DMS153 treated with DMSO at 0.1 percent for 48 hours (cell line): ENCODE results near the gene MACF1.
A peak's percentile ranks its signal among the peaks of the same experiment; 100 is the strongest.
"Not testable (repeated sequence)": the region's sequence is repeated elsewhere in the genome, so short reads cannot be mapped to it uniquely, and the experiment has no call there.

Source experiments
- DNase-seq: peaks from one replicate; lab custom pipeline; 2025; ENCODE audit not compliant: unreplicated experiment; lab: John Stamatoyannopoulos, UW

The MACF1 gene, protein sequence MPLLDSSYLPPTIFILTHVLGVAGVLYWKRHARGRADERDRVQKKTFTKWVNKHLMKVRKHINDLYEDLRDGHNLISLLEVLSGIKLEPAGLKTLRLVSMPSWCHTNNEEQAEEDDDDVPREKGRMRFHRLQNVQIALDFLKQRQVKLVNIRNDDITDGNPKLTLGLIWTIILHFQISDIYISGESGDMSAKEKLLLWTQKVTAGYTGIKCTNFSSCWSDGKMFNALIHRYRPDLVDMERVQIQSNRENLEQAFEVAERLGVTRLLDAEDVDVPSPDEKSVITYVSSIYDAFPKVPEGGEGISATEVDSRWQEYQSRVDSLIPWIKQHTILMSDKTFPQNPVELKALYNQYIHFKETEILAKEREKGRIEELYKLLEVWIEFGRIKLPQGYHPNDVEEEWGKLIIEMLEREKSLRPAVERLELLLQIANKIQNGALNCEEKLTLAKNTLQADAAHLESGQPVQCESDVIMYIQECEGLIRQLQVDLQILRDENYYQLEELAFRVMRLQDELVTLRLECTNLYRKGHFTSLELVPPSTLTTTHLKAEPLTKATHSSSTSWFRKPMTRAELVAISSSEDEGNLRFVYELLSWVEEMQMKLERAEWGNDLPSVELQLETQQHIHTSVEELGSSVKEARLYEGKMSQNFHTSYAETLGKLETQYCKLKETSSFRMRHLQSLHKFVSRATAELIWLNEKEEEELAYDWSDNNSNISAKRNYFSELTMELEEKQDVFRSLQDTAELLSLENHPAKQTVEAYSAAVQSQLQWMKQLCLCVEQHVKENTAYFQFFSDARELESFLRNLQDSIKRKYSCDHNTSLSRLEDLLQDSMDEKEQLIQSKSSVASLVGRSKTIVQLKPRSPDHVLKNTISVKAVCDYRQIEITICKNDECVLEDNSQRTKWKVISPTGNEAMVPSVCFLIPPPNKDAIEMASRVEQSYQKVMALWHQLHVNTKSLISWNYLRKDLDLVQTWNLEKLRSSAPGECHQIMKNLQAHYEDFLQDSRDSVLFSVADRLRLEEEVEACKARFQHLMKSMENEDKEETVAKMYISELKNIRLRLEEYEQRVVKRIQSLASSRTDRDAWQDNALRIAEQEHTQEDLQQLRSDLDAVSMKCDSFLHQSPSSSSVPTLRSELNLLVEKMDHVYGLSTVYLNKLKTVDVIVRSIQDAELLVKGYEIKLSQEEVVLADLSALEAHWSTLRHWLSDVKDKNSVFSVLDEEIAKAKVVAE (N-terminal part only)

DNA sequence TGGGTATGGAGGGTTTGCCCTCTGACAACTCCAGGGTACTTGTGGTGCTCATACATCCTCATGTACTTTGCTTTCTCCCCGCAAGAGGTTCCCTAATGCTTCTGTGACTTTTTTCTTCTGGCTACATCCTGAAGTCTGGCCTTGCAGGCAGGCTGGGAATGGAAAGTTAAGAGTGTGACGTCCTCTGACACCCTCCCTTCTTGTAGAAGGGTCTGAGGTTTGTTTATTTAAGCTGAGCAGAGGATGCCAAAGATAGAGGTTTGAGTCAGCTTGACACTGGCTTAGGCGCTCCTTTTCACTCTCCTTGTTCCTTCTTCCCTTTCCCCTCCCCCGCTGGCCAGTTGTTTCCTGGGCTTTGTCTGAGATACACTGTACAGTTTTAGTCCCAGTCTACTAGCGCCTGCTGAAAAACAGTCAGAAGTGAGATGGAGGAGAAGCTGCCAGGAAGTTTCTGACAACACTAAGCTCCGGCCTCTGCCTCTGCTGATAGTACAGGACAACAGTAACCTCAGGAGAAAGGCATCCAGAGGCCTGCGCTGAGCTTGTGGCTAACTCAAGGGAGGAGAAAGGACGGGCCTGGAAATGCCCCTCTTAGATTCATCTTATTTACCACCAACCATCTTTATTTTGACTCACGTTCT lies at the start of gene MACF1:
Gene MACF1, plus strand, starts transcription at position 255 of the 641 bp plus-strand sequence. Its CDS starts 328 bp downstream, at position 583.
- DNase-seq: no peak

DNA sequence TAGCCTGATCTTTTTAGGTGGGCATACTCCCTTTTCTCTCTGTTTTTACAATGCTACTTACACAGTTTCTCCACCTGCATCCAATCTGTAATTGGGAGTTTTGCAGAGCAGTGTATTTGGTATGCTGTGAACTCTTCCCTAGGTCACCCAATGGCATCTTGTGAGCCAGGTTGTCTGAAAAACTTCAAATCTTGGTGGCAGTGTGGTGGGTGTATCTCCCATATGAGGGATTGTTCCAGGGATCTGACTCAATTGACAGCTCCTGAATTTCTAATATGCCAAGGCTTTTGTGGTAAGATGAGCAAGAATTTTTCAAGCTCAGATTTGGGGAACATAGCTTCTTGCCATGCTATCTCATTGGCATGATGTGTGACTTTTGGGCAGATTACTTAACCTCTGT lies 47.2 kb upstream of the MACF1 start:
- no peak for DNase-seq

DNA sequence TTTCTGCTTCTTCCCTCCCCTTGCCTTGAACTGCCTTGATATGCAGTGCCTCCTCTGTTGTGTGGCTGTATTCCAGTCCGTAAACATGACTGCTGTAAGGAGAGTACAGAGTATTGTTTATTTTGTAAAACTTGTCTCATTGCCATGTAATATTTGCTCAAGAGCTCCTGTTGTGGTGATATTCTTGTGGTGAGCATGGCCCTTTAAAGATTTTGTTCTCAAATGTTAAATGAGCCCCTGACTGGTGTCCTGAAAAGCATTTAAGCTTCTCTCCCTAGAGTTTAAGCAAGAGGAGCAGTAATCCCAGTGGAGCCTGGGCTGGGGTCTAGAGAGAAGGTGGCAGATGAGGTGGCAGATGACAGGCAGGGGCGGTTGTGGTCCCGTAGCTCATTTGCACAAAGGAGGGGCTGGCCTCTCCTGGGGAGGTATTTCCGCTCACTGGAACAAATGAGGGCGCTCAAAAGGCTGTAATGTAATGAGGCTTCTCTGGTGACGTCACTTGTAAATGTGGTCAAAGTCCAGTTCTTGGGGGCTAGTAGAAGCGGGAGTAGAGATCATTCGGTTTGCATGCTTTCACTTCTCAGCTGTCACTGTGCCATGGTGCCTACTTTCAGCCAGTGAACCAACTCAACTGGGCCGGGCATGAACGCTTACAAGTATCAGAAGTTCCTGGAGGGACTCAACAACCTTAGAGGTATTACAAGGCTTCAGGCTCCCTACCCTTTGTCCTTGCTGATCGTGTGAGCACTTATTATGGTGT lies 46.0 kb upstream of the MACF1 start:
- DNase-seq: peak; percentile 53

DNA sequence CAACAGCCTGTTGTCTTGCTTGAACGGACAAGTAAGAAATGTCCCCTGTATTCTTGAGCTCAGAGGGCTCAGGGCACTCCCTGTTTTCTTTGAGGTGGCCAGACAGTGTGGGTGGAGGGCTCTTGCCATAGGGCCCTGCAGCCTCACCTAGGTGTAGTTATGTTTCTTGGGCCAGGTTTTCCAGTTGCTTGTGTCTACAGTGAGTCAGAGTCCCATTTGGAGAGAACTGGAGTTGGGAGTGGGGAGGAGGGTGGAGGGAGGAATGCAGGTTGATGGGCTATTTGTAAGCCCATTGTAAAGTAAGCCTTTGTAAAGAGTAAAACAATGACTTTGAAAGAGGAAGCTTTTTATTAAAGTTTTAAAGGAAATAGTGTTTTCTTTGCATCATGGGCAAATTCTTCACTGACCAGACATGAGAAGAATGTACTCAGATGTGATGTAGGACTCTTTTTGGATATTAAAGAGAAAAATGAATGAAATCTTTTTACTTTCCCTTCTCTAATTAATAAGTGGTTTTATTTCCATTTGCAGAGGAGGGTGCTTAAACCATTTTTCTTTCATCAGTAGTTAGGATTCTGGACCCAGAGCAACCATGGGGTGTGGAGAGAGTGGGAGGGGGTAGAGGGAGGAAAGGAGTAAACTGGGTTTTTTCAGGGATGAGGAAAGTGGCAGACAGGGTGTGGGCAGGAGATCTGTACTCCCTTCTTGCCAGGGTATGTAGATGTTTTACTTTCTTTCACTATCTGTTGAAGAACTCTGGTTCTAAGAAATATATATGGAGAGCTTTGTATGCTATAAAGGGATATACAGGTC lies 45.1 kb upstream of the MACF1 start:
- no peak for DNase-seq

DNA sequence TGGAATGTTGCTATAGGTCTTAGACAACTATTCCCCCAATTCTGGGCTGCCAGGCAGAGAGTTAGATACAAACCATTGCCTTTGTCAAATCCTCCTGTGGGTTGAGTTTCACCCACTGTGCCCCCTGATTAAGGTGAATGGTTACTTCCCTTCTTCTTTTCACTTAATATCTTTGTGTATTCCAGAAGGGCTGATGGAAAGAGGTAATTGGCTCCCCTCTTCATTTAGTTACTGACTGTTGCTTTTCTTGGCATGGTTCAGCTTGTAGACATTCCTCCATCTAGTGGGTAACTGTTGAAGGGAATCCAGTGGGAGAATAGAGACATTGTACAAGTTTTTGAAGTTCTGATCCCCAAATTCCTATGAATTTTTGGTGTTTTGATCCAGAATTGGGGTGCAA lies 43.8 kb upstream of the MACF1 start:
- DNase-seq: no peak

DNA sequence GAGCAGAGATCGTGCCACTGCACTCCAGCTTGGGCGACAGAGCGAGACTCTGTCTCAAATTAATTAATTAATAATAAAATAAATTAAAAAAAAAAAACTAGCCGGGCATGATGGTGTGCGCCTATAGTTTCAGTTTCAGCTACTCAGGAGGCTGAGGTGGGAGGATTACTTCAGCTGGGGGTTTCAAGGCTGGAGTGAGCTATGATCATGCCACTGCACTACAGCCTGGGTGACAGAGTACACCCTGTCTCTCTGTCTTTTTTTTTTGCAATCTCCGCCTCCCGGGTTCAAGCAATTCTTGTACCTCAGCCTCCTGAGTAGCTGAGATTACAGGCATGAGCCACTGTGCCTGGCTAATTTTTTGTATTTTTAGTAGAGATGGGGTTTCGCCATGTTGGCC lies 42.7 kb upstream of the MACF1 start:
- not testable (repeated sequence) for DNase-seq

DNA sequence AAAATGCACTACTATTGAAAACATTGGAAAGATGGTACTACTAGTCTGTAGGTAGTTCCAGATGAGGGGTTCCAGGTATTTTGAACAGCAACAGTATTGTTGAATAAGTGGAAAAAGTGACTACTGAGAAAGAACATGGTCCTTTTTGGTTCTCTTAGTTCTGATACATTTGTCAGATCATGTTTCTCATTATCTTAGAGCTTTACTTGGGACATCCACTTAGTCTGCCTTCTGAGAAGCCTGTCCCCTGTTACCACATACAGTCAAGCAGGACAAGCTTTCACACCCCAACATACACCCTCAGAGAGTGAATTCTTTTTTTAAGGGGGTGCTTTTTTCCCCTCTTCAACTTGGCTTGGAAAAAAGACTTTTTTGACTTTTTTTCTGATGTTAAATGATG lies 41.0 kb upstream of the MACF1 start:
- DNase-seq: no peak

DNA sequence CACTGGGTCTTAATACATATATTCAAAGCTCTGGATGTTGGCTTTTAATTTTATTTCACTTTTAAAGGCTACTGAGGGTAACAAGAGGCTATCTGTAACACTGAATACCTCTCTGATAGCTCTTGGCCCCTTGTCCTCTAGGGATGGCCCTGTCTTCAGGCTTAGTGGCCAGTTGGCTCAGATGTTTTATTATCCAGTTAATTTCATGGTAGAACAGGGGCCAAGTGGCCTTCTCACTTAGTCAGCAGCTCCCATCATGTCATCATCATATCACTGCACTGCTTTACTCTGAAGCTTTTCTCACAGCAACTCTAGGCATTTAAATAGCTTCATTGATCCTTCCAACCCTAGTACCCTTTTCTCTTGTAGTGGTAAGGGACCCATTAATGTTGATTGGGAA lies 40.2 kb upstream of the MACF1 start:
- no peak for DNase-seq

DNA sequence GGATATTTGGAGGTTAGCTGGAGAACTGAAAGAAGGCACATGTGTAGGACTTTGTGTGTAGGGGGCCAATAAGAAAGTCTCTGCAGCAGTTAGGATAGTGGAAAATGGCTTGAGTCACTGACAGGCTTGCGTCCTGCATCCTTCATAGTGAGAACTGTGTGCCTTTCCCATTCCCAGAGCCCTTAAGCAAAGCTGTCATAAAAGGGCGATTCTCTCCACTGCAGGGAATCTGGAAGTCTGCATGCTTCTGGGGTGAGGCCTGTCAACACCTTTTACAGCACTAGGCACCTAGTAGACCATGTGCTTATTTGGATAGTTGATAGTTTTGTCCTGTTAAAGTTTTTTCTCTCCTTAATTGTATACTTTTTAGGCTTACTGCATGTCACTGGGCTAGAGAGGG lies 39.4 kb upstream of the MACF1 start:
- DNase-seq: no peak

DNA sequence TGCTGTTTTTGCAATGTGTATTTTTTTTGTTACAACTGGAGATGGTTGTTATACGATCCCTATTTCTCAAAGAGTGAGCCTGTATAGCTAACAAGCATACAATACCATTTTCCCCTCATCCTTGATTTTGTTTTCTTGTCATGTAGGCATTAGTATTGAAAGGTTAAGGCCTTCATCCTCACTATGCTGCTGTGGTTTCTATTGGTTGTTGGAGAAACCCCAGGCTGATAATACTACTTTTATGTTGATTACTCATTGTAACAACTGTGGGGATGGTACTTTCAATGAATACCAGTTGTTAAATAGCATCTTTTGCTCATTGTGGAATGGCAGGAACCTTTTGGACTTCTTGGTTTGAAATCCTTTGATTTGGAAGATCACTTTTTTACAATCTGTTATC lies 39.0 kb upstream of the MACF1 start:
- no peak for DNase-seq

DNA sequence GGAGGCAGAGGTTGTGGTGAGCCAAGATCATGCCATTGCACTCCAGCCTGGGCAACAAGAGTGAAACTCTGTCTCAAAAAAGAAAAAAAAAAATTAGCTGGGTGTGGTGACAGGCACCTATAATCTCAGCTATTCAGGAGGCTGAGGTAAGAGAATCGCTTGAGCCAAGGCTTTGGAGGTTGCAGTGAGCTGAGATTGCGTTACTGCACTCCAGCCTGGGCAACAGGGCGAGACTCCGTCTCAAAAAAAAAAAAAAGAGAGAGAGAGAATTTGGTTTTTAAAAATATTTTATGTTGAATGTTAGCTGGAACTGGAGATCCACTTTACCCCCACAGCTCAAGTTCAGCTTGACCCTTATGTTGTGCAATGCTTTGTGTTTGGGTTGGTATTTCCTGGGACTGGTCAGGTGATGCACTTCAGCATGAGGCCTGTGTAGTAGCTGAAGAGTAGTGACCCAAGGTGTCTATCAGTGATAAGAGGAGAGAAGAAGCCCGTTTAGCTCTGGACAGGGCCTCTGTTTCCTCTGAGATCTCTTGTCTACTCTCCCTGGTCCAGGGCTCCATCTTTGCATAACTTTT lies 36.8 kb upstream of the MACF1 start:
- no peak for DNase-seq

DNA sequence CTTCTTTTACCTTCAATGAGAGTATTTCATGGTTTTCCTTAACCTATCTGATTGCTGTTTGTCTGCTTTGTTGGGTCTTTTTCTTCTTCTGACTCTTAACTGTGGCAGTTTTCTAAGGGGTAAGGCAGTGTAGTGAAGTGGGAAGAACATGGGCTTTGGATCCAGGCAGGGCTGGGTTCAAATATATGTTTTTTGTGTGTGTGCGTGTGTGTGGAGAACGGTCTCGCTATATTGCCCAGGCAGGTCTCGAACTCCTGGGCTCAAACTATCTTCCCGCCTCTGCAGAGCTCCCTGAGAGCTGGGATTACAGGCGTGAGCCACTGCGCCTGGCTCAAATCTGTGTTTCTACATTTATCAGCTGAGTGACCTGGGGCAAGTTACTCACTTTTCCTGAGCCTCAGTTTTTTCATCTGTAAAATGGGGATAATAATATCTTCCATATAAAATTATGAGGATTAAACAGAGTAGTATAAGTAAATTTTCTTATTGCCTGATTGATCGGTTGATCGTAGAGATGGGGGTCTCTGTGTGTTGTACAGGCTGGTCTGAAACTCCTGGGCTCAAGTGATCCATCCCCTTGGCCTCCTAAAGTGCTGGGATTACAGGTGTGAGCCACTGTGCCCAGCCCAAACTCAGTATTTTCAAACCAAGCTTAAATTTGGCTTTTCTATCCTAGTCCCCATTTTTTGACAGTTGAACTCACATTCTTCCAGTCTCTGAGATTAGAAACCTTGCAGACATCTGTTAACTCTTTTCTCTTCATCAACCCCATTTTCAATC lies 36.0 kb upstream of the MACF1 start:
- DNase-seq: no peak

DNA sequence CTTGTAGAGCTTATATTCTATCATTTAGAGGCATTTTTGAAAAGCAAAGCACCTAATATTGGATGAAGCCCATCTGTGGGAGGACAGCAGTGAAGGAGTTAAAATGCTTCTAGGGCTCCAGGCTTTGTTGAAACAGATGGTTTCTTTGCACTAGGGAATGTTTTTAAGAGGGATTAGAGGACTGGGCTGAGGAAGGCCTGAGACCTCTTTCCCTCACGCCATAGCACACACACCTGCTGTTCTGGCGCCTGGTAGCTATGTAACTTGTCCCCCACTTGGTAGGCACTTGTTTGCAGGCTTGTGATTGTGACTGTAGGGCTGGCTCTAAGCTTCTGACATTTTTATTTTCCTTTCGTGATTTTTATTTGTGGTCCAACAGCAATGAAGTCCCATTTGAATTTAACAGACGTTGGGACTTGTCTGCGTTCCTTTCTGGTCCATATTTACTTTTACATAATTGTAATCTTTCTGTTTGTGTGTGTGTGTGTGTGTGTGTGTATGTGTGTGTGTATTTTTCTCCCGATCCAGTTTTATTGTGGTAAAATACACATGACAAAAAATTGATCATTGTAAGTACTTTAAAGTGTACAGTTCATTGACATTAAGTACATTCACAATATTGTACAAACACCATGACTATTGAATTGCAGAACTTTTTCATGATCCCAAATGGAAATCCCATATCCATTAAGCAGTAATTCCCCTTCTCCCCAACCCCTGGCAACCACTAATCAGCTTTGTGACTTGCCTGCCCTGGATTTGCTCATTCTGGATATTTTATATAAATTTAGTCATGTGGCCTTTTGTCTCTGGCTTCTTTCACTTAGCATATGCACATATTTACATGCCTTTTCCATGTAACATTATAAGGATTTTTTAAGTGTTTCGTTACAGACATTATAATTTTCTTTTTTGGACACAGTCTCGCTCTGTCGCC lies 33.5 kb upstream of the MACF1 start:
- peak; percentile 94 for DNase-seq

DNA sequence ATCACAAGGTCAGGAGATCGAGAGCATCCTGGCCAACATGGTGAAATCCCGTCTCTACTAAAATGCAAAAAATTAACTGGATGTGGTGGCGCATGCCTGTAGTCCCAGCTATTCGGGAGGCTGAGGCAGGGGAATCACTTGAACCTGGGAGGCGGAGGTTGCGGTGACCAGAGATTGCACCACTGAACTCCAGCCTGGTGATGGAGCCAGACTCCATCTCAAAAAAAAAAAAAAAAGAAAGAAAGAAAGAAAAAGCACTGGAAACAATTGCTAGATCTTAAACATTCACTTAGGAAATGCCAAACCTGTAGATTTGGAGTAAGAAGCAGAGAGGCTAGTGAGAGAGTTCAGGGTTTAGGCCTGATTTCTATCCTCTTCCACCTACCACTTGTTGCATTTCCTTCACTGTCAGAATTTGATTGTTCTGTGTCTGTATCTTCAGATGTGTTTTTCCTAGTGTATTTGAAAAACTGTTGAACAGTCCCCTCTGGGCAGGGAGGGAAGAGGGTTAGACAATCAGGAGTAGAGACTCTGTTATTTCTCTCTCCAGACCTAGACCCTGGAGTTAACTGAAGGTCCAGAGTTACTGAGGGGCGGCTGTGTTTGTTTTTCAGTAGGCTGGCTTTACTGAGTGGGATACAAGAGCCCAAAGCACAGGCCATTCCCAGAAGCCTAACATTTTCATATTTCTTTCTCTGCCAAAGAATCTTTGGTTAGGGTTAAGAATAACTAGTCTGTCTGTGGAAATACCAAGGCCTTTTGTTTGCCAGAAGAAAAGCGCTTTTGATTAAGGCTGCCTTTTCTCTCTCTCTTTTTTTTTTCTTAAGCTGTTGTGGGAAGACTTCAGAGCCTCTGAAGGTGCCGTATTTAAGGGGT lies 31.1 kb upstream of the MACF1 start:
- no peak for DNase-seq

DNA sequence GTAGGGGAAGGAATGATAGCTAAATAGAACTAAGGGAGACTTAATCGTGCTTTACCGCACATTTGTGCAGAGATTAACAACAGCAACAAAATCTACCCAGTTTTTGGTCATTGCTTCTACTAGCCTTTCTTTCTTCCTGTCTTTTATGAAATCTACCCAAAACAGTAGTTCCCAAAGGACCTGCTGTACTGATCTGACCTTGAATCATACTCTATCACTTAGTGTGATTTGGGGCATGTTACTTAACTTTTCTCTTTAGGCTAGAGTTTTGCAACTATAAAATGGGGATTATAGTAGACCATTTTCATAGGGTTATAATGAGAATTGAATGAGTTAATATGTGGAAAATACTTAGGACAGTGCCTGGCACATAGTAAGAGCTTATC lies 30.5 kb upstream of the MACF1 start:
- no peak for DNase-seq

DNA sequence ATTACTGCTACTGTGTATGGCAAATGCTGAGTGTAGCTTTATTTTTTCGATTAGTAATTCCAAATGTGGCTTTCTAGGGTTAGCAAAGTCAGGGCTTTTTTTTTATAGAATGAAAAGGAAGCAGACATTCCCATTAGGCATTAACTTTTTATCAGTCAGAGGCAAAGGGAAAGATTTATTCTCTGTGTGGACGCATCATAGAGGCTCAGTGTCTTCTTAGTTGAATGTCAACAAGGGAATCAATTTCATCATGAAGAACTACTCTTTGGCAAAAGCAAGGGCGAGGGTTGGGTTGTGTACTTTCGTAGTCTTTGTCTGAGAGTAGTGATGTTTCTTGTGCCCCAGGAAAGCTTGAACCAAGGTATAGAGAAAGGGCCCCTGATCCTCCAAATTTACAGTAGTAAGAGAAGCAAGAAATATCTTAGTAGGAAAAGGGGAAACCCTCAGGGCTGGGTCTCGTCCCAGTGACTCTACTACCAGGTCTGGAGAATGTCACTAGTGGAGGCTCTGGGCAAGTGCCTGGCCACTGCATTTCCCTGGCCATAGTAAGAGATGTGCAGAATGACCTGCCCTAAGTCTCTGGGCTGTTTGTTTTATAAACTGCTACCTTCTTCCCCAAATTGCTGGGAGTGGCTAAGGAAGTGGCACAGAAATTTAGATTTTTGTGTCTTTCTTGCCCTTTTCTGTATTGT lies 30.0 kb upstream of the MACF1 start:
- DNase-seq: no peak
